ENCODE data around the gene STAB2. TPM values are rescaled to one million over a fixed set of nuclear protein-coding genes. Genes with fewer than 3 reads are reported as not detected.

The STAB2 gene
- total RNA-seq, 2 donors from 2014 or later = not detected

DNA sequence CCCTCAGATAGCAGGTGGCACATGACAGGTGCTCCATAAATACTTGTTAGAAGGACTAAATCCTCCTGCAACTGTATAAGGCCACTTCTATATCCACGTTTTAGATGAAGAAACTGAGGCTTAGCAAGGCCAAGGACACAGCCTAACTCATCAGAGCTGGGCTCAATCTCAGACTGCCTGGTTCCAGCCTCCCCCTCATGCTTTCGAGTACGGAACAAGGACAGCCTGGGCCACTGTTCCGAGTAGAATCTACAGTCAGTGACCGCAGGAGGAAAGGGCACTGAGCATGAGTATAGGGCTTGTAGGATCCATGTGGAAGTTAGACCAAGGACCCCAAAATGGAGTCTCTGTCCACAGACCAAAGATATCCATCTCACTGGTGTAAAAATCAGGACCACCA, 169.4 kb downstream of the STAB2 start:
- whole genome bisulfite sequencing, 2 experiments (ENCODE audit: insufficient coverage in 1 of 2, insufficient read length in 1 of 2) = 80 to 81% methylated on average over 5 of the region's 5 CpGs
- Histone ChIP-seq H3K4me1 (ENCODE audit: control insufficient read depth, insufficient read depth, low read length) (no peaks in the 10 kb centered on the region), H3K9ac (ENCODE audit: extremely low read depth, low read length, poor library complexity, severe bottlenecking) (no peak overlapping the region), H3K27me3 (ENCODE audit: control insufficient read depth, insufficient read depth, low read length, poor library complexity, severe bottlenecking) (no peaks in the 10 kb centered on the region), H3K36me3 (ENCODE audit: control insufficient read depth, insufficient read depth, low read length) (peaks cover 6% of the 10 kb centered on the region), H3K4me3 (ENCODE audit: low read length) (no peak overlapping the region), H3K9me3 (ENCODE audit: control insufficient read depth, low read length) (no peaks in the 10 kb centered on the region), H3K27ac (ENCODE audit: low read depth, low read length) (no peak overlapping the region)
- Mint-ChIP-seq H3K27me3 (ENCODE audit: insufficient read depth) (no peaks in the 10 kb centered on the region), H3K4me3 (no peak overlapping the region), H3K4me1 (no peaks in the 10 kb centered on the region), H3K36me3 (ENCODE audit: low read depth) (peaks cover 10% of the 10 kb centered on the region), H3K9me3 (no peaks in the 10 kb centered on the region), H3K27ac (no peak overlapping the region)
- DNase-seq = no peak
- TF ChIP-seq, protein P1, sequence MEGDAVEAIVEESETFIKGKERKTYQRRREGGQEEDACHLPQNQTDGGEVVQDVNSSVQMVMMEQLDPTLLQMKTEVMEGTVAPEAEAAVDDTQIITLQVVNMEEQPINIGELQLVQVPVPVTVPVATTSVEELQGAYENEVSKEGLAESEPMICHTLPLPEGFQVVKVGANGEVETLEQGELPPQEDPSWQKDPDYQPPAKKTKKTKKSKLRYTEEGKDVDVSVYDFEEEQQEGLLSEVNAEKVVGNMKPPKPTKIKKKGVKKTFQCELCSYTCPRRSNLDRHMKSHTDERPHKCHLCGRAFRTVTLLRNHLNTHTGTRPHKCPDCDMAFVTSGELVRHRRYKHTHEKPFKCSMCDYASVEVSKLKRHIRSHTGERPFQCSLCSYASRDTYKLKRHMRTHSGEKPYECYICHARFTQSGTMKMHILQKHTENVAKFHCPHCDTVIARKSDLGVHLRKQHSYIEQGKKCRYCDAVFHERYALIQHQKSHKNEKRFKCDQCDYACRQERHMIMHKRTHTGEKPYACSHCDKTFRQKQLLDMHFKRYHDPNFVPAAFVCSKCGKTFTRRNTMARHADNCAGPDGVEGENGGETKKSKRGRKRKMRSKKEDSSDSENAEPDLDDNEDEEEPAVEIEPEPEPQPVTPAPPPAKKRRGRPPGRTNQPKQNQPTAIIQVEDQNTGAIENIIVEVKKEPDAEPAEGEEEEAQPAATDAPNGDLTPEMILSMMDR (conservative IDR thresholded peaks at IDR 0.05) = no peak

DNA sequence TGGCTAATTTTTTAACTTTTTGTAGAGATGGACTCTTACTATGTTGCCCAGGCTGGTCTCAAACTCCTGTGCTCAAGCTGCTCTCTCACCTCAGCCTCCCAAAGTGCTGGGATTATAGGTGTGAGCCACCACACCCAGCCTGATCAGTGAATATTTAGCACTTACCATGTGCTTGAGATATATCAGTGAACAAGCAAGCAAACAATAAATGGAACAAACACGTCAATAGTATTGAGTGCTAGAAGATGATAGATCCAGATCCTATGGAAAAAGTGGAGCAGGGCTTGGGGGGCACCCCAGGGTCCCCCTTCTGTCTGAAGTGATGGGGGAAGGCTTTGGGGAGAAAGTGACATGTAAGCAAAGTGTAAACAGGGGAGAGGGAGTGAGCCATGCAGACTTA, 170.2 kb downstream of the STAB2 start:
- Histone ChIP-seq H3K4me1 (ENCODE audit: control insufficient read depth, insufficient read depth, low read length) (no peaks in the 10 kb centered on the region), H3K27me3 (ENCODE audit: control insufficient read depth, insufficient read depth, low read length, poor library complexity, severe bottlenecking) (no peaks in the 10 kb centered on the region), H3K9me3 (ENCODE audit: control insufficient read depth, low read length) (no peaks in the 10 kb centered on the region), H3K9ac (ENCODE audit: extremely low read depth, low read length, poor library complexity, severe bottlenecking) (no peak overlapping the region), H3K36me3 (ENCODE audit: control insufficient read depth, insufficient read depth, low read length) (peaks cover 6% of the 10 kb centered on the region), H3K4me3 (ENCODE audit: low read length) (no peak overlapping the region), H3K27ac (ENCODE audit: low read depth, low read length) (no peak overlapping the region)
- no peak overlapping the region for H3K4me3 Mint-ChIP-seq
- no peaks in the 10 kb centered on the region for H3K4me1 Mint-ChIP-seq
- DNase-seq = no peak
- 89 to 97% methylated on average over 1 of the region's 1 CpG for WGBS, 2 experiments (ENCODE audit: insufficient coverage in 1 of 2, insufficient read length in 1 of 2)
- no peaks in the 10 kb centered on the region for H3K9me3 Mint-ChIP-seq
- H3K36me3 Mint-ChIP-seq (ENCODE audit: low read depth) = peaks cover 10% of the 10 kb centered on the region
- no peak overlapping the region for H3K27ac Mint-ChIP-seq
- TF ChIP-seq, protein P1 (conservative IDR thresholded peaks at IDR 0.05) = no peak
- no peaks in the 10 kb centered on the region for H3K27me3 Mint-ChIP-seq (ENCODE audit: insufficient read depth)

DNA sequence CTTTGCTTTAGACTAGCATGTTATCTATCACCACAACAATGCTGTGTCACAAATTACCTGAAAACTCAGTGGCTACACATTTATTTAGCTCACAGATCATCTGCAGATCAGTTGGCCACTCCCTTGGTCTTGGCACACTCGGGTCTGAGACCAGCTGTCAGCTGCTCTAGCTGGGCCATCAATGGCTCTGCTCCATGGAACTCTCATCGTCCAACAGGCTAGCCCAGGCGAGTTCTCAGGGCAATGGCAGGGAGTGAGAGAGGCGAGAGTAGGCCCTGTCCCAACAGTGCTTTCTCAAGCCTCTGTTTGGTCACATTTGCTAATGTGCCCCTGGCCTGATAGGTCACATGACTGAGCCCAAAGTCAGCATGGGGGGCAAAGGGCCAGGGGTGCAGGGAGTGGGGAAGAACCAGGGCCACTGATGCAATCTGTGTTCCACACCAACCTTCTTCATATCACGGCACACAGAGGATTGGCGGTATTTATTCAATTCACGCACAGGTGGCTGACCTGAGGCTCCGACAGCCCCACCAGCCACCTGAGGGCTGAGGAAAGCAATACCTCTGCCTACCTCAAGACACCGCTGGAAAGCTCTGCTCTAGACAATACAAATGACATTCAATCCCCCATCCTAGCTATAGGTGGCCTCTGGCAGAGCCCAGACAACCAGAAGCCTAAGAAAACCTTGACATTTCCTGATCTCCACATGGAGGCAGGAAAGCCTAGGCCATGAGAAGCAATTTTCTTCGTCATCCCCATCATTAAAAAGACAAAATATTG, 171.4 kb downstream of the STAB2 start:
- H3K27me3 ChIP-seq (ENCODE audit: control insufficient read depth, insufficient read depth, low read length, poor library complexity, severe bottlenecking) = no peaks in the 10 kb centered on the region
- peak; percentile 65 for DNase-seq
- H3K4me1 ChIP-seq (ENCODE audit: control insufficient read depth, insufficient read depth, low read length) = no peaks in the 10 kb centered on the region
- H3K27ac Mint-ChIP-seq = no peak overlapping the region
- H3K27me3 Mint-ChIP-seq (ENCODE audit: insufficient read depth) = no peaks in the 10 kb centered on the region
- TF ChIP-seq, protein P1 (conservative IDR thresholded peaks at IDR 0.05) = peak; percentile 48
- H3K9me3 ChIP-seq (ENCODE audit: control insufficient read depth, low read length) = no peaks in the 10 kb centered on the region
- no peaks in the 10 kb centered on the region for H3K9me3 Mint-ChIP-seq
- no peak overlapping the region for H3K4me3 ChIP-seq (ENCODE audit: low read length)
- peaks cover 13% of the 10 kb centered on the region for H3K36me3 Mint-ChIP-seq (ENCODE audit: low read depth)
- H3K36me3 ChIP-seq (ENCODE audit: control insufficient read depth, insufficient read depth, low read length) = peaks cover 15% of the 10 kb centered on the region
- H3K4me3 Mint-ChIP-seq = no peak overlapping the region
- no peak overlapping the region for H3K27ac ChIP-seq (ENCODE audit: low read depth, low read length)
- 92 to 94% methylated on average over 8 to 10 of the region's 10 CpGs for WGBS, 2 experiments (ENCODE audit: insufficient coverage in 1 of 2, insufficient read length in 1 of 2)
- no peaks in the 10 kb centered on the region for H3K4me1 Mint-ChIP-seq
- no peak overlapping the region for H3K9ac ChIP-seq (ENCODE audit: extremely low read depth, low read length, poor library complexity, severe bottlenecking)

All from endodermal cell (in vitro differentiated cells).